Dendritic cell treated with granulocyte-macrophage colony-stimulating factor and Interleukin-4, amounts not matched to agents 40 ng/mL and 50 ng/mL, for 4 days (primary cell): ENCODE data around the gene NCOA1.
"Not testable (repeated sequence)": the region's sequence is repeated elsewhere in the genome, so short reads cannot be mapped to it uniquely, and the experiment has no call there.

ENCODE experiments used
- H3K27ac Mint-ChIP-seq: one replicate; pipeline ENCODE4 v1.8.0; 2022; ENCODE audit warnings: mild to moderate bottlenecking, mixed read lengths
- H3K27me3 Mint-ChIP-seq: one replicate; pipeline ENCODE4 v1.8.0; 2022; ENCODE audit warnings: mild to moderate bottlenecking, mixed read lengths
- H3K36me3 Mint-ChIP-seq: one replicate; pipeline ENCODE4 v1.8.0; 2022; ENCODE audit warnings: low read depth, mixed read lengths
- H3K4me1 Mint-ChIP-seq: one replicate; pipeline ENCODE4 v1.8.0; 2022; ENCODE audit warnings: low read depth, mixed read lengths
- H3K4me3 Mint-ChIP-seq: one replicate; pipeline ENCODE4 v1.8.0; 2022; ENCODE audit warnings: mild to moderate bottlenecking, moderate library complexity, mixed read lengths
- H3K9me3 Mint-ChIP-seq: one replicate; pipeline ENCODE4 v1.8.0; 2022; ENCODE audit warnings: mixed read lengths
- intact Hi-C: fragments of 100-400 bp; cut with micrococcal nuclease; formaldehyde crosslinking; loops from one replicate; pipeline ENCODE4 v1.15.0; 2022

The NCOA1 gene

GRCh38 chr2:24571828-24572442 is 80.9 kb downstream of the NCOA1 start:
- Mint-ChIP-seq H3K27ac (no peak overlapping the region), H3K4me3 (no peak overlapping the region), H3K9me3 (no peaks in the 10 kb centered on the region), H3K27me3 (no peaks in the 10 kb centered on the region), H3K4me1 (peaks cover 11% of the 10 kb centered on the region), H3K36me3 (peaks cover 7% of the 10 kb centered on the region)
- intact Hi-C loops, result no loop called here

- intact Hi-C loops, result no loop called here
- Mint-ChIP-seq H3K27me3 (no peaks in the 10 kb centered on the region), H3K36me3 (no peaks in the 10 kb centered on the region), H3K4me1 (peaks cover 32% of the 10 kb centered on the region), H3K27ac (no peak overlapping the region), H3K9me3 (no peaks in the 10 kb centered on the region), H3K4me3 (no peak overlapping the region)
These were observed 85.1 kb downstream of the NCOA1 start for GRCh38 chr2:24576146-24576545.

GRCh38 chr2:24576617-24577016 is 85.6 kb downstream of the NCOA1 start:
- no peaks in the 10 kb centered on the region for H3K27me3 Mint-ChIP-seq
- intact Hi-C loops, result no loop called here
- H3K36me3 Mint-ChIP-seq, result no peaks in the 10 kb centered on the region
- H3K27ac Mint-ChIP-seq, result no peak overlapping the region
- no peak overlapping the region for H3K4me3 Mint-ChIP-seq
- H3K9me3 Mint-ChIP-seq, result no peaks in the 10 kb centered on the region
- peaks cover 32% of the 10 kb centered on the region for H3K4me1 Mint-ChIP-seq

GRCh38 chr2:24577481-24577880 is 86.4 kb downstream of the NCOA1 start:
- peaks cover 27% of the 10 kb centered on the region for H3K4me1 Mint-ChIP-seq

GRCh38 chr2:24579053-24579803 is 88.2 kb downstream of the NCOA1 start:
- Mint-ChIP-seq H3K4me3 (no peak overlapping the region), H3K4me1 (peaks cover 27% of the 10 kb centered on the region), H3K9me3 (no peaks in the 10 kb centered on the region), H3K27me3 (no peaks in the 10 kb centered on the region), H3K27ac (no peak overlapping the region), H3K36me3 (peaks cover 13% of the 10 kb centered on the region)
- intact Hi-C loops, result no loop called here

More at GRCh38 chr2:24577481-24577880, 86.4 kb downstream of the NCOA1 start:
- no peak overlapping the region for H3K4me3 Mint-ChIP-seq
- peaks cover under 1% of the 10 kb centered on the region for H3K36me3 Mint-ChIP-seq
- H3K9me3 Mint-ChIP-seq, result no peaks in the 10 kb centered on the region
- intact Hi-C loops, result no loop called here
- no peaks in the 10 kb centered on the region for H3K27me3 Mint-ChIP-seq
- no peak overlapping the region for H3K27ac Mint-ChIP-seq

- Mint-ChIP-seq H3K27ac (no peak overlapping the region), H3K4me1 (peaks cover 27% of the 10 kb centered on the region), H3K27me3 (no peaks in the 10 kb centered on the region), H3K9me3 (no peaks in the 10 kb centered on the region), H3K36me3 (peaks cover 13% of the 10 kb centered on the region), H3K4me3 (no peak overlapping the region)
- intact Hi-C loops, result no loop called here
These were observed 89.5 kb downstream of the NCOA1 start for GRCh38 chr2:24580561-24580960.

GRCh38 chr2:24581971-24582370 is 90.9 kb downstream of the NCOA1 start:
- peaks cover 23% of the 10 kb centered on the region for H3K36me3 Mint-ChIP-seq

GRCh38 chr2:24586955-24587354 is 95.9 kb downstream of the NCOA1 start:
- no peaks in the 10 kb centered on the region for H3K27me3 Mint-ChIP-seq
- intact Hi-C loops, result no loop called here
- peaks cover 4% of the 10 kb centered on the region for H3K4me1 Mint-ChIP-seq
- no peaks in the 10 kb centered on the region for H3K9me3 Mint-ChIP-seq
- no peak overlapping the region for H3K4me3 Mint-ChIP-seq
- H3K36me3 Mint-ChIP-seq, result peaks cover 52% of the 10 kb centered on the region
- H3K27ac Mint-ChIP-seq, result no peak overlapping the region

More at GRCh38 chr2:24581971-24582370, 90.9 kb downstream of the NCOA1 start:
- intact Hi-C loops, H3K4me3 Mint-ChIP-seq, H3K27me3 Mint-ChIP-seq, H3K9me3 Mint-ChIP-seq, H3K27ac Mint-ChIP-seq: not testable (repeated sequence)
- peaks cover 20% of the 10 kb centered on the region for H3K4me1 Mint-ChIP-seq

- intact Hi-C loops, result no loop called here
- H3K4me1 Mint-ChIP-seq, result peaks cover 4% of the 10 kb centered on the region
- no peak overlapping the region for H3K4me3 Mint-ChIP-seq
- H3K27ac Mint-ChIP-seq, result no peak overlapping the region
- H3K27me3 Mint-ChIP-seq, result no peaks in the 10 kb centered on the region
- H3K9me3 Mint-ChIP-seq, result no peaks in the 10 kb centered on the region
- H3K36me3 Mint-ChIP-seq, result peaks cover 52% of the 10 kb centered on the region
These were observed 97.2 kb downstream of the NCOA1 start for GRCh38 chr2:24588294-24588693.

- intact Hi-C loops, result no loop called here
- Mint-ChIP-seq H3K27me3 (no peaks in the 10 kb centered on the region), H3K27ac (no peak overlapping the region), H3K36me3 (peaks cover 29% of the 10 kb centered on the region), H3K4me1 (peaks cover 4% of the 10 kb centered on the region), H3K4me3 (no peak overlapping the region), H3K9me3 (no peaks in the 10 kb centered on the region)
These were observed 101.5 kb downstream of the NCOA1 start for GRCh38 chr2:24592441-24593100.

- Mint-ChIP-seq H3K27ac (no peak overlapping the region), H3K4me1 (peaks cover 2% of the 10 kb centered on the region), H3K27me3 (no peaks in the 10 kb centered on the region), H3K4me3 (no peak overlapping the region), H3K36me3 (peaks cover 13% of the 10 kb centered on the region), H3K9me3 (no peaks in the 10 kb centered on the region)
- intact Hi-C loops, result no loop called here
These were observed 103.2 kb downstream of the NCOA1 start for GRCh38 chr2:24594283-24594682.

GRCh38 chr2:24597181-24597870 is 106.3 kb downstream of the NCOA1 start:
- H3K4me3 Mint-ChIP-seq, result no peak overlapping the region
- H3K4me1 Mint-ChIP-seq, result no peaks in the 10 kb centered on the region
- no peak overlapping the region for H3K27ac Mint-ChIP-seq
- H3K36me3 Mint-ChIP-seq, result peaks cover 17% of the 10 kb centered on the region
- H3K27me3 Mint-ChIP-seq, result no peaks in the 10 kb centered on the region
- H3K9me3 Mint-ChIP-seq, result no peaks in the 10 kb centered on the region
- intact Hi-C loops, result no loop called here

- H3K9me3 Mint-ChIP-seq, H3K27me3 Mint-ChIP-seq, H3K27ac Mint-ChIP-seq, intact Hi-C loops, H3K4me3 Mint-ChIP-seq, H3K4me1 Mint-ChIP-seq: not testable (repeated sequence)
- peaks cover 10% of the 10 kb centered on the region for H3K36me3 Mint-ChIP-seq
These were observed 109.1 kb downstream of the NCOA1 start for GRCh38 chr2:24600140-24600539.

GRCh38 chr2:24611631-24612030 is 120.6 kb downstream of the NCOA1 start:
- H3K9me3 Mint-ChIP-seq, result no peaks in the 10 kb centered on the region
- H3K4me3 Mint-ChIP-seq, result no peak overlapping the region
- H3K36me3 Mint-ChIP-seq, result no peaks in the 10 kb centered on the region
- no peaks in the 10 kb centered on the region for H3K4me1 Mint-ChIP-seq
- H3K27me3 Mint-ChIP-seq, result no peaks in the 10 kb centered on the region
- no peak overlapping the region for H3K27ac Mint-ChIP-seq
- intact Hi-C loops, result loop anchor here (2.0 kb wide), 1 partner anchor 215 kb away; no protein-coding TSS in a partner anchor
